GM12801 (cell line): Measurements from ENCODE around the gene C14orf93.

ENCODE experiments used
- TF ChIP-seq, protein P1 (sequence below): IDR thresholded peaks from one replicate; pipeline ENCODE4 v1.5.1; 2011; ENCODE audit warnings: control low read depth; ENCODE audit not compliant: insufficient read length; ENCODE audit errors: extremely low read depth

The C14orf93 gene

DNA sequence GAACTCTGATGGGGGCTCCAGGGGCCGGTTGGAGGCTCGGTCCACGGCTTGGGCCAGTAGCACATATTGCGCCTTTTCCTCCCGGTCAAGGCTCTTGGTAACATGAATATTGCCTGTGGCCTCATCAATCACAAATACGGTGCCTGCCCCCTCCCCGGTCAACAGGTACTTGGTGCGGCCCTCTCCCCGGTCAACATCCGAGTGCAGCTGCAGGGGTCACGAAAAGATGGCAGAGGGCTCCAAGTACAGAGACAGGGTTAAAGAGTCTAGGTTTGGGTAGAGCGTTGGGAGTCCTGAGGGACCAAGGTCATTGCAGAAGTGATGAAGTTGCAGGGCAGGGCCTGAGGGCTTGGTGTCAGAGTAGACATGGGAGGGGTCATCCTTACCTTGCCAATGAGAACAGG, 45.2 kb upstream of the C14orf93 start:
- TF ChIP-seq, protein P1, sequence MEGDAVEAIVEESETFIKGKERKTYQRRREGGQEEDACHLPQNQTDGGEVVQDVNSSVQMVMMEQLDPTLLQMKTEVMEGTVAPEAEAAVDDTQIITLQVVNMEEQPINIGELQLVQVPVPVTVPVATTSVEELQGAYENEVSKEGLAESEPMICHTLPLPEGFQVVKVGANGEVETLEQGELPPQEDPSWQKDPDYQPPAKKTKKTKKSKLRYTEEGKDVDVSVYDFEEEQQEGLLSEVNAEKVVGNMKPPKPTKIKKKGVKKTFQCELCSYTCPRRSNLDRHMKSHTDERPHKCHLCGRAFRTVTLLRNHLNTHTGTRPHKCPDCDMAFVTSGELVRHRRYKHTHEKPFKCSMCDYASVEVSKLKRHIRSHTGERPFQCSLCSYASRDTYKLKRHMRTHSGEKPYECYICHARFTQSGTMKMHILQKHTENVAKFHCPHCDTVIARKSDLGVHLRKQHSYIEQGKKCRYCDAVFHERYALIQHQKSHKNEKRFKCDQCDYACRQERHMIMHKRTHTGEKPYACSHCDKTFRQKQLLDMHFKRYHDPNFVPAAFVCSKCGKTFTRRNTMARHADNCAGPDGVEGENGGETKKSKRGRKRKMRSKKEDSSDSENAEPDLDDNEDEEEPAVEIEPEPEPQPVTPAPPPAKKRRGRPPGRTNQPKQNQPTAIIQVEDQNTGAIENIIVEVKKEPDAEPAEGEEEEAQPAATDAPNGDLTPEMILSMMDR = no peak

DNA sequence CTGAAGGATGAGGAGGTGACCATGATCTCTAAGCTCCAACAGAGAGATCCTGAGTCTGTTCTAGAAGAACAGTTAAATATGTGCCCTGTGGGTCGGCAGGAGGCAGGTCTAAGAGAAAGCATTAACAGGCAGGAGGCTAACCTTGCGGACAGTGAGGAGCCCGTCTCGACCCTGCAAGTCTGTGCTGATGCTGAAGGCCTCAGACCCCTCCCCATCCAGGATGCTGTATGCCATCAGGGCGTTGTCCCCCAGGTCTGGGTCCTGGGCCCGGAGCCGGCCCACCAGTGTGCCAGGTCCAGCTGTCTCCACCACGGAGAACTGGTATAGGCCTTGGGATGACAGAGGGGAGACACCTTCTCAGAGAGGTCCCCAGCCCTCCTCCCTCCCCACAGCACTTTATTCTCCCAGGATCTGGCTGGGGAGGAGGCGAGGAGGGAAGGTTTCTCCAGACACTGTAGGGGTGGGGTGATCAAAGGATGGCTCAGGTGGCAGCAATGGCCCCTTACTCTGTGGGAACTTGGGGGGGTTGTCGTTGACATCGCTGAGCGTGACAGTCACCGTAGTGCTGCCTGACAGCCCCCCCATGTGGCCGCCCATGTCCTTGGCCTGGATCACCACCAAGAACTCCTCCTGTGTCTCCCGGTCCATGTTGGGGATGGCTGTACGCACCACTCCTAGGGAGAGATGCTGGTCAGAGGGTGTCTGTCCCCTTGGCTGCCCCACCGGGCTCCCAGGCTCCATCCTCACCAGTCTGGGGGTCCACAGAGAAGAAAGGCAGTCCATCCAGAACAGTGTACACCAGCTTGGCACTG, 44.3 kb upstream of the C14orf93 start:
- TF ChIP-seq, protein P1 = no peak

DNA sequence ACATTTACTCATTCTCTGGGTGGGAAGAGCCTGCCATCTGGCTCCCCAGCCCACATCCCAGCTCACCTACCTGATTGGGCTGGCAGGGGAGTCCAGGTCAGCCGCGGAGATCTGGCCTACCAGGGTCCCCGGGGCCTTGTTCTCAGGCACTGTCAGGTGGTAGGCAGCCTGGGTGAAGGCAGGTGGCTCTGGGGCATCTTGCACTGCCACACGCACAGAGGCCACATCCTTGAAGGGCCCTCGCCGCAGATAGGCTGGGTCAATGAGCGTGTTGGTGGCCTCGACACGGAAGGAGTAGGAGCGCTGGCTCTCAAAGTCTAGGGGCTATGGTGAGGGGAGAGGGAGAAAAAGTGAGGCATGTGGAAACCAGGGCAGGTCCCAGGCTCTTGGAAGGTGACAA, 43.5 kb upstream of the C14orf93 start:
- TF ChIP-seq, protein P1 = no peak

DNA sequence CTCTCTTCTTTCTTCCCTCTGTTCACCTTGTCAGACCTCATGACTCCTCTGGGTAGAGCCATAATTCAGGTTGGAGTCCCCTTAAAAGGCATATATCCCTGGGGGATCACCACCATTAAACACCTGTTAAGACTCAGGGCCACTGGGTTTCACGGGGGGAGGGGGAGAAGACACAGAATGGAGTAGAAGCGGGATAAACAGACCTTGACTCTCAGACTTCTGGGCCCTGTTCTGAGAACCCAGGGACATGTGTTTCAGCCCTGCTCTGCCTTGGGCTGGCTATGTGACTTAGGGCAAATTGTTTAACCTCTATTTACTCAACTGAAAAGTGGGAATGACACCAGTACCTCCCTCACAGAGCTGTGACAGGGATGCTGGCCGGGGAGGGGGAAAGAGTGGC, 42.7 kb upstream of the C14orf93 start:
- TF ChIP-seq, protein P1 = no peak

DNA sequence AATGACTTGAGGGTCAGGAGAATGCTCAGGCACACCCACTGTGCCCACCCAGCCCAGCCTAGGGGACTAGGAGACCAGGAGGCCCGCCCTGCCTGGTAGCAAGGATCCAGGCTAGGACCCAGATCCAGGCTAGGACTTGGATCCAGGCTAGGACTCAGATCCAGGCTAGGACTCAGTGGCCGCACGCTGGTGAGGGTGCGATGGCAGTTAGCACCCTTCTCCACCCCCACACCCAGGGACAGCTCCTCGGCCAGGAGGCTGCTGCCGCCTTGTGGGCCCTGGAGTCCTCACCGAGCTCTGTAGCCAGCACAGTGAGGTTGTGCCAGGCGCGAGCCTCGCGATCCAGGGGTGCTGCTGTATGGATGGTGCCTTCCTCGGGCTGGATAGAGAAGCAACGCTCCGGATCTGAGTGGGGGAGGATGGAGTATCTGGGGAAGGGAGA, 42.3 kb upstream of the C14orf93 start:
- TF ChIP-seq, protein P1 = no peak

DNA sequence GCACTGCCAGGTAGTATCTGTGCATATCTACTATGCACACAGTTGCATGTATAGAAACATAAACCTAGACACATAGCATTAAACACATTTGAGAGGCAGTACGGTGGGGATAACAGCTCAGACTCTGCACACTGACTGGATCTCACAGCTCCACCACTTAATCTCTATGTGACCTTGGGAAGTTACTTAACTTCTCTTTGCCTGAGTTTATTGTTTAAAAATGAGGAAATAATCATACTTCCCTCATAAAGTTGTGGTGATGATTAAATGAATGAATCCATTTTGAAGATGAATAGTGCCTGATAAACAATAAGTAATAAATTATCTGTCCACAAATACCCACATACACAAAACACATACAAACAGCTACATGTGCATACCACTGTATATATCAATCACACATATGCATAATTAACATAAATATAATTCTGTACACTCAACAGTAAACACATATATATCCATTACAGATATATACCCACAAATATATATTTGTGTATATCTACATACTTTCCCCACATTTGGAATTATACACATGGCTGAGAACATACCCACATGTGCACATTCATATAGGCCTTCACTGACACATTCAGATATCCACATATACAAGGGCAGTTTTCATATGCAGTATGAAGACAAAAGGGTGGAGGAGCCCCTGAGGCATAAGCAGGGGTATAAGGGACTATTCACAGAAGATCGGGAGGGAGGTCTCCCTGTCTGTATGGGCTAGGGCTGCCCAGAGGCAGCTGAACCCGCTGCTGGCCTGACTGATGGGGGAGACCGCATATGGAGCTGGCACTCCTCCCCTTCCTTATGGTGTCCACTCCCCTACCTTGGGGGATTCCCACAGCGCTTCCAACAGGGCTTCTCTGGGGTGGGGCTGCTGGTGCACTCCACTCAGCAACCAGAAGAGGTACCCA, 41.5 kb upstream of the C14orf93 start:
- TF ChIP-seq, protein P1 = no peak

DNA sequence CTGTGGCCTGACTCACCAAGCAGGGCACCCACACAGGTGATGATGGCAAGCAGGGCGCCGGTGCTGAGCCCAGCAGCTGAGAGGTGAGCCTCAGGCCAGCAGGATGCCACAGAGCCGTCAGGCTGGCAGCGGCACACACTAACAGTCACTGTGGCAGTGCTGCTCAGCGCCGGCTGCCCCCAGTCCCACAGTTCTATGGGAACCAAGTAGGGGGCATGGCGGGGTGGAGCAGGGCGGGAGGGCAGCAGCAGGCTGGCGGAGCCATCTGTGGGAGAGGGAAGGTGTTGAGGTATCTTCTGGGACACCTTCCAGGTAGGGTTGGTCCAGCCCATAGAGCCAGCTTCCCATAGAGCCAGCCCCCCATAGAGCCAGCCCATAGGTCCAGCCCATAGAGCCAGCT, 39.1 kb upstream of the C14orf93 start:
- TF ChIP-seq, protein P1 = no peak
